WTC11 (cell line): ENCODE results near the gene LMOD1. TPM values are rescaled to one million over a fixed set of nuclear protein-coding genes. Genes with fewer than 3 reads are reported as not detected.

Experiments
- ATAC-seq: fragments of 200-7000 bp; cut with Tn5 transposase; 2 replicates; pipeline ENCODE4 v1.10.0; 2021; ENCODE audit warnings: mild to moderate bottlenecking, moderate library complexity
- CTCF ChIA-PET: fragments of 300-600 bp; sonication (Branson Sonifier 250); formaldehyde crosslinking; loops from one replicate; lab custom pipeline; 2021; ENCODE audit warnings: antibody characterized with exemption; lab: Charles Lee
- POLR2A ChIA-PET: fragments of 350-600 bp; sonication (Branson Sonifier 250); formaldehyde crosslinking; loops from one replicate; lab custom pipeline; 2021; ENCODE audit warnings: antibody characterized with exemption; lab: Charles Lee
- DNase-seq: peaks from one replicate; pipeline ENCODE4 v3.0.0; 2021; ENCODE audit warnings: low spot score
- H3K27ac Mint-ChIP-seq: 2 replicates; pipeline ENCODE4 v1.8.0; 2021; ENCODE audit warnings: mixed read lengths
- H3K27me3 Mint-ChIP-seq: 2 replicates; pipeline ENCODE4 v1.8.0; 2021; ENCODE audit warnings: low read depth, mild to moderate bottlenecking, moderate library complexity, mixed read lengths
- H3K36me3 Mint-ChIP-seq: 2 replicates; pipeline ENCODE4 v1.8.0; 2021; ENCODE audit warnings: mixed read lengths
- H3K4me1 Mint-ChIP-seq: 2 replicates; pipeline ENCODE4 v1.8.0; 2022; ENCODE audit warnings: mixed read lengths
- H3K4me3 Mint-ChIP-seq: 2 replicates; pipeline ENCODE4 v1.8.0; 2021; ENCODE audit warnings: mild to moderate bottlenecking, moderate library complexity, mixed read lengths
- H3K9me3 Mint-ChIP-seq: 2 replicates; pipeline ENCODE4 v1.8.0; 2021; ENCODE audit warnings: mixed read lengths
- CREB1 ChIP-seq: sonication (generic); formaldehyde crosslinking; IDR thresholded peaks from 2 replicates; pipeline ENCODE4 v1.8.0; 2023; ENCODE audit warnings: mild to moderate bottlenecking, missing genetic modification reagents
- CREM ChIP-seq: sonication (generic); formaldehyde crosslinking; IDR thresholded peaks from 2 replicates; pipeline ENCODE4 v1.8.1; 2022; ENCODE audit warnings: mild to moderate bottlenecking, missing genetic modification reagents, moderate library complexity
- MXD4 ChIP-seq: fragments of 250-450 bp; sonication (Bioruptor Pico); IDR thresholded peaks from 2 replicates; pipeline ENCODE4 v1.8.0; 2021; ENCODE audit warnings: mild to moderate bottlenecking, moderate library complexity, borderline replicate concordance
- ZNF121 ChIP-seq: sonication (generic); formaldehyde crosslinking; IDR thresholded peaks from 2 replicates; pipeline ENCODE4 v1.8.0; 2023; ENCODE audit warnings: missing genetic modification reagents
- ZNF219 ChIP-seq: sonication (generic); formaldehyde crosslinking; IDR thresholded peaks from 2 replicates; pipeline ENCODE4 v1.8.0; 2023; ENCODE audit warnings: missing genetic modification reagents, mild to moderate bottlenecking, borderline replicate concordance
- ZNF263 ChIP-seq: sonication (generic); formaldehyde crosslinking; IDR thresholded peaks from 2 replicates; pipeline ENCODE4 v1.8.1; 2022; ENCODE audit warnings: low read depth, mild to moderate bottlenecking, moderate library complexity, missing genetic modification reagents
- ZNF671 ChIP-seq: fragments of 250-450 bp; sonication (Bioruptor Pico); IDR thresholded peaks from 2 replicates; pipeline ENCODE4 v1.8.0; 2021; ENCODE audit warnings: mild to moderate bottlenecking
- total RNA-seq: library from RNA; stranded (reverse); gene quantifications from 3 replicates; pipeline ENCODE4 v1.2.3, GENCODE V29; 2021
- TF ChIP-seq, protein P1 (sequence below): fragments of 250-450 bp; sonication (Bioruptor Pico); IDR thresholded peaks from 2 replicates; pipeline ENCODE4 v1.9.0; 2021; ENCODE audit warnings: mild to moderate bottlenecking, borderline replicate concordance
- TF ChIP-seq, protein P2 (sequence below): fragments of 200-600 bp; IDR thresholded peaks from 2 replicates; pipeline ENCODE4 v1.8.0; 2022; ENCODE audit warnings: antibody characterized with exemption
- TF ChIP-seq, protein P3 (sequence below): sonication (generic); formaldehyde crosslinking; IDR thresholded peaks from 2 replicates; pipeline ENCODE4 v1.8.1; 2022; ENCODE audit warnings: low read depth, missing genetic modification reagents, borderline replicate concordance
- TF ChIP-seq, protein P4 (sequence below): fragments of 250-450 bp; sonication (Bioruptor Pico); IDR thresholded peaks from 2 replicates; pipeline ENCODE4 v1.9.0; 2021; ENCODE audit warnings: mild to moderate bottlenecking
- TF ChIP-seq, protein P5 (sequence below): fragments of 250-450 bp; sonication (Bioruptor Pico); IDR thresholded peaks from 2 replicates; pipeline ENCODE4 v1.9.0; 2021; ENCODE audit warnings: moderate library complexity, mild to moderate bottlenecking, inconsistent platforms, borderline replicate concordance
- TF ChIP-seq, protein P6 (sequence below): sonication (generic); formaldehyde crosslinking; IDR thresholded peaks from 2 replicates; pipeline ENCODE4 v1.8.0; 2023; ENCODE audit warnings: missing genetic modification reagents
- TF ChIP-seq, protein P7 (sequence below): sonication (generic); formaldehyde crosslinking; IDR thresholded peaks from 2 replicates; pipeline ENCODE4 v1.8.0; 2022; ENCODE audit warnings: missing genetic modification reagents

LMOD1 gene
- total RNA-seq, 1 experiment from 2014 or later = 1.5 TPM

DNA sequence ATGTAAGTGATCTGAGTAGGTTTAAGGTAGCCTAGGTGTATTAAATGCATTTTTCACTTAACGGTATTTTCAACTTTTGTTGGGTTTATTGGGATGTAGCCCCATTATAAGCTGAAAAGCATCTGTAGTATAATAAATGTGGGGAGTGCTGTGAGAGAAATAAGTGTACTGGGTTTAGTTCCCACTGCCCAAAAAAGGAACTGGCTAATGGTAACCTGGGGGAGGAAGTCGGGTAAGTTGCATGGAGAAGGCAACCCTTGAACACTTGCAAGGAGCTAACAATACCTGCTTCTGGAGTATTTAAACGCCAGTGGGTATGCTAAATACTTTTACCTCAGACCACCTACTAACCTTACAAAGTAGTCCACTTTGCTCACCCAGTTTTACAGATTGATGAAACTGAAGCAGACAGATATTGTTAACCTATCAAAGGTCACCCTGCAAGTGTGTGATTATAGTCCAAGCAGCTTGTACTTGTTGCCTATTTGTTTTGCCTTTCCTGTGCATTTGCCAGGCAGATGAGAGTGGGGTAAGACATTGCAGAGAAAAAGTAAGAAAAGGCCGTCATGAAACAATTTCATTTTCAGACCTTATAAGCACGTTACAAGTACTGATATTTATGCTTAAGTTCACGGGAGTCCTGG is 65.3 kb downstream of the LMOD1 start (continued):
- TF ChIP-seq, protein P1, sequence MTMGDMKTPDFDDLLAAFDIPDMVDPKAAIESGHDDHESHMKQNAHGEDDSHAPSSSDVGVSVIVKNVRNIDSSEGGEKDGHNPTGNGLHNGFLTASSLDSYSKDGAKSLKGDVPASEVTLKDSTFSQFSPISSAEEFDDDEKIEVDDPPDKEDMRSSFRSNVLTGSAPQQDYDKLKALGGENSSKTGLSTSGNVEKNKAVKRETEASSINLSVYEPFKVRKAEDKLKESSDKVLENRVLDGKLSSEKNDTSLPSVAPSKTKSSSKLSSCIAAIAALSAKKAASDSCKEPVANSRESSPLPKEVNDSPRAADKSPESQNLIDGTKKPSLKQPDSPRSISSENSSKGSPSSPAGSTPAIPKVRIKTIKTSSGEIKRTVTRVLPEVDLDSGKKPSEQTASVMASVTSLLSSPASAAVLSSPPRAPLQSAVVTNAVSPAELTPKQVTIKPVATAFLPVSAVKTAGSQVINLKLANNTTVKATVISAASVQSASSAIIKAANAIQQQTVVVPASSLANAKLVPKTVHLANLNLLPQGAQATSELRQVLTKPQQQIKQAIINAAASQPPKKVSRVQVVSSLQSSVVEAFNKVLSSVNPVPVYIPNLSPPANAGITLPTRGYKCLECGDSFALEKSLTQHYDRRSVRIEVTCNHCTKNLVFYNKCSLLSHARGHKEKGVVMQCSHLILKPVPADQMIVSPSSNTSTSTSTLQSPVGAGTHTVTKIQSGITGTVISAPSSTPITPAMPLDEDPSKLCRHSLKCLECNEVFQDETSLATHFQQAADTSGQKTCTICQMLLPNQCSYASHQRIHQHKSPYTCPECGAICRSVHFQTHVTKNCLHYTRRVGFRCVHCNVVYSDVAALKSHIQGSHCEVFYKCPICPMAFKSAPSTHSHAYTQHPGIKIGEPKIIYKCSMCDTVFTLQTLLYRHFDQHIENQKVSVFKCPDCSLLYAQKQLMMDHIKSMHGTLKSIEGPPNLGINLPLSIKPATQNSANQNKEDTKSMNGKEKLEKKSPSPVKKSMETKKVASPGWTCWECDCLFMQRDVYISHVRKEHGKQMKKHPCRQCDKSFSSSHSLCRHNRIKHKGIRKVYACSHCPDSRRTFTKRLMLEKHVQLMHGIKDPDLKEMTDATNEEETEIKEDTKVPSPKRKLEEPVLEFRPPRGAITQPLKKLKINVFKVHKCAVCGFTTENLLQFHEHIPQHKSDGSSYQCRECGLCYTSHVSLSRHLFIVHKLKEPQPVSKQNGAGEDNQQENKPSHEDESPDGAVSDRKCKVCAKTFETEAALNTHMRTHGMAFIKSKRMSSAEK (CRISPR knock-in tag) = peak; percentile 13; the same call in 1 of the 2 replicates
- no peak for TF ChIP-seq ZNF219 (CRISPR knock-in tag)

DNA sequence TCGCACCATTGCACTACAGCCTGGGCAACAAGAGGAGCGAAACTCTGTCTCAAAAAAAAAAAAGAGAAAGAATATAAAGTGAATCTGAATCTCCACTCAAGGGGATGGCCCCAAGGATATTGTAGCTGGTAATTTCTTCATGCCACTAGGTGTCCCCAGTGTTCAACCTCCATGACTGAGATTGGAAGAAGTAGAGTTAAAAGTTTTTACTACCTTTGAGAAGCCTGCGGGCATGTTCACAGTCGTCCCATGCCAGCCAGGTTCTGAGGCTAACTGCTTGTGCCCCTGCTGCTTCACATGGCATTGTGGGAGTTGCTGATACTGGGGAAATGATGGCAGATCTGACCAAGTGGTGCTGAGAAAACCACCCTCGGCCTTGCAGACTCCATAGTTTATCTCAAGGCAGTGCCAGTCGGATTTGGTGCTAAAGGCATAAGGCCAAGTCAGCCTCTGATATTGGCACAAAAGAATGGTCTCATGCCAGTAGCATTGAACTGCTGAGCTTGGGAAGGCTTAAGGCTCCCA is 68.4 kb downstream of the LMOD1 start:
- TF ChIP-seq MXD4 = no peak
- TF ChIP-seq, protein P2, sequence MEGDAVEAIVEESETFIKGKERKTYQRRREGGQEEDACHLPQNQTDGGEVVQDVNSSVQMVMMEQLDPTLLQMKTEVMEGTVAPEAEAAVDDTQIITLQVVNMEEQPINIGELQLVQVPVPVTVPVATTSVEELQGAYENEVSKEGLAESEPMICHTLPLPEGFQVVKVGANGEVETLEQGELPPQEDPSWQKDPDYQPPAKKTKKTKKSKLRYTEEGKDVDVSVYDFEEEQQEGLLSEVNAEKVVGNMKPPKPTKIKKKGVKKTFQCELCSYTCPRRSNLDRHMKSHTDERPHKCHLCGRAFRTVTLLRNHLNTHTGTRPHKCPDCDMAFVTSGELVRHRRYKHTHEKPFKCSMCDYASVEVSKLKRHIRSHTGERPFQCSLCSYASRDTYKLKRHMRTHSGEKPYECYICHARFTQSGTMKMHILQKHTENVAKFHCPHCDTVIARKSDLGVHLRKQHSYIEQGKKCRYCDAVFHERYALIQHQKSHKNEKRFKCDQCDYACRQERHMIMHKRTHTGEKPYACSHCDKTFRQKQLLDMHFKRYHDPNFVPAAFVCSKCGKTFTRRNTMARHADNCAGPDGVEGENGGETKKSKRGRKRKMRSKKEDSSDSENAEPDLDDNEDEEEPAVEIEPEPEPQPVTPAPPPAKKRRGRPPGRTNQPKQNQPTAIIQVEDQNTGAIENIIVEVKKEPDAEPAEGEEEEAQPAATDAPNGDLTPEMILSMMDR = peak; percentile 60; the same call in 1 of the 2 replicates
- DNase-seq = peak; percentile 36
- peak; percentile 58 for ATAC-seq
- Mint-ChIP-seq H3K4me1 (peaks cover 20% of the 10 kb centered on the region), H3K4me3 (no peak overlapping the region), H3K9me3 (no peaks in the 10 kb centered on the region), H3K27ac (peak overlapping the region; percentile 85; the same call in 1 of the 2 replicates), H3K27me3 (no peaks in the 10 kb centered on the region), H3K36me3 (peaks cover 28% of the 10 kb centered on the region)
- CTCF ChIA-PET = interaction anchor here (0.5 to 7.6 kb wide), 37 partner anchors 8 to 396 kb away, joined by 3 to 135 read pairs (median 4); partner anchors contain the start of genes ELF3, IPO9, LMOD1 and SHISA4
- POLR2A ChIA-PET = interaction anchor here (1.0 kb wide), 1 partner anchor 18 kb away, joined by 3 read pairs; no protein-coding TSS in a partner anchor

DNA sequence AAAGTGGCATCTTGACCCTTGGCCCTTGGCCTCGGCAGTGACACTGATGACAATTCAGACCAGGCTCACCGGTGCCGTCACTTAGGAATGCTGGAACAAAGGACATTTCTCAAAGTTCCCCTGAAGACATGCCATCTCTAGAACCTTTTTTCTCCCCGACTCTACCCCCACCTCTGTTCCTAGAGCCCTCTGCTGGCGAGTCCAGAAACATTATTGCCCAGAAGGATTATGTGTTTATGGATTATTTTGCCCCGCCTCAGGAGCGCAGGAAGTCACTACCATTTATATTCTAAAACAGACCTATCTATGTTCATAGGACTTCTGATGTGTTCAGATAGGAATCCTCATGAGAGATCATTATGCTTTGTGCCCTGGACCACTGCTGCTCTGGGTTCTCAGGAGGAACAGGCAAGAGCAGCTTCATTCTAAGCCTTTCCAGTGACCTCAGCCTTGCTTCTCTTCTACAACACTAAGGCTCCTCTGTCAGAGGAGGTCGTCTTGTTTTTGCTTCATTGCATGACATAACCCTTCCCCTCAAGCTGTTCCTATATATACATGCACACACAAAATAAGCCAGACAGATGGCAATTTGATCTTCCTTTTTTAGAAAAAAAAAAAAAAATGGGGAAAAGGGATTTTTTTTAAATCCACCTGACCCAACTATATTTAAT is 70.1 kb downstream of the LMOD1 start:
- peaks cover 11% of the 10 kb centered on the region for H3K4me1 Mint-ChIP-seq
- no peak overlapping the region for H3K4me3 Mint-ChIP-seq
- POLR2A ChIA-PET = no interaction called here
- CTCF ChIA-PET = interaction anchor here (1.2 kb wide), 1 partner anchor 346 kb away, joined by 3 read pairs; no protein-coding TSS in a partner anchor
- peaks cover 44% of the 10 kb centered on the region for H3K36me3 Mint-ChIP-seq
- no peaks in the 10 kb centered on the region for H3K27me3 Mint-ChIP-seq
- no peaks in the 10 kb centered on the region for H3K9me3 Mint-ChIP-seq
- no peak overlapping the region; the same call in 1 of the 2 replicates for H3K27ac Mint-ChIP-seq
- ATAC-seq = 0 out of 2 replicates have a peak, but pooled peaks have one; percentile 12
- DNase-seq = no peak
- TF ChIP-seq, protein P3, sequence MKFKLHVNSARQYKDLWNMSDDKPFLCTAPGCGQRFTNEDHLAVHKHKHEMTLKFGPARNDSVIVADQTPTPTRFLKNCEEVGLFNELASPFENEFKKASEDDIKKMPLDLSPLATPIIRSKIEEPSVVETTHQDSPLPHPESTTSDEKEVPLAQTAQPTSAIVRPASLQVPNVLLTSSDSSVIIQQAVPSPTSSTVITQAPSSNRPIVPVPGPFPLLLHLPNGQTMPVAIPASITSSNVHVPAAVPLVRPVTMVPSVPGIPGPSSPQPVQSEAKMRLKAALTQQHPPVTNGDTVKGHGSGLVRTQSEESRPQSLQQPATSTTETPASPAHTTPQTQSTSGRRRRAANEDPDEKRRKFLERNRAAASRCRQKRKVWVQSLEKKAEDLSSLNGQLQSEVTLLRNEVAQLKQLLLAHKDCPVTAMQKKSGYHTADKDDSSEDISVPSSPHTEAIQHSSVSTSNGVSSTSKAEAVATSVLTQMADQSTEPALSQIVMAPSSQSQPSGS (CRISPR knock-in tag) = no peak
- TF ChIP-seq, protein P4, sequence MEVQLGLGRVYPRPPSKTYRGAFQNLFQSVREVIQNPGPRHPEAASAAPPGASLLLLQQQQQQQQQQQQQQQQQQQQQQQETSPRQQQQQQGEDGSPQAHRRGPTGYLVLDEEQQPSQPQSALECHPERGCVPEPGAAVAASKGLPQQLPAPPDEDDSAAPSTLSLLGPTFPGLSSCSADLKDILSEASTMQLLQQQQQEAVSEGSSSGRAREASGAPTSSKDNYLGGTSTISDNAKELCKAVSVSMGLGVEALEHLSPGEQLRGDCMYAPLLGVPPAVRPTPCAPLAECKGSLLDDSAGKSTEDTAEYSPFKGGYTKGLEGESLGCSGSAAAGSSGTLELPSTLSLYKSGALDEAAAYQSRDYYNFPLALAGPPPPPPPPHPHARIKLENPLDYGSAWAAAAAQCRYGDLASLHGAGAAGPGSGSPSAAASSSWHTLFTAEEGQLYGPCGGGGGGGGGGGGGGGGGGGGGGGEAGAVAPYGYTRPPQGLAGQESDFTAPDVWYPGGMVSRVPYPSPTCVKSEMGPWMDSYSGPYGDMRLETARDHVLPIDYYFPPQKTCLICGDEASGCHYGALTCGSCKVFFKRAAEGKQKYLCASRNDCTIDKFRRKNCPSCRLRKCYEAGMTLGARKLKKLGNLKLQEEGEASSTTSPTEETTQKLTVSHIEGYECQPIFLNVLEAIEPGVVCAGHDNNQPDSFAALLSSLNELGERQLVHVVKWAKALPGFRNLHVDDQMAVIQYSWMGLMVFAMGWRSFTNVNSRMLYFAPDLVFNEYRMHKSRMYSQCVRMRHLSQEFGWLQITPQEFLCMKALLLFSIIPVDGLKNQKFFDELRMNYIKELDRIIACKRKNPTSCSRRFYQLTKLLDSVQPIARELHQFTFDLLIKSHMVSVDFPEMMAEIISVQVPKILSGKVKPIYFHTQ = no peak
- TF ChIP-seq CREM (CRISPR knock-in tag) = no peak
- TF ChIP-seq CREB1 (CRISPR knock-in tag) = no peak
- TF ChIP-seq, protein P5, sequence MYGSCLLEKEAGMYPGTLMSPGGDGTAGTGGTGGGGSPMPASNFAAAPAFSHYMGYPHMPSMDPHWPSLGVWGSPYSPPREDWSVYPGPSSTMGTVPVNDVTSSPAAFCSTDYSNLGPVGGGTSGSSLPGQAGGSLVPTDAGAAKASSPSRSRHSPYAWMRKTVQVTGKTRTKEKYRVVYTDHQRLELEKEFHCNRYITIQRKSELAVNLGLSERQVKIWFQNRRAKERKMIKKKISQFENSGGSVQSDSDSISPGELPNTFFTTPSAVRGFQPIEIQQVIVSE (CRISPR knock-in tag) = no peak
- TF ChIP-seq ZNF263 (CRISPR knock-in tag) = no peak
- TF ChIP-seq ZNF671 (CRISPR knock-in tag) = no peak
- TF ChIP-seq ZNF121 = no peak
- TF ChIP-seq, protein P6, sequence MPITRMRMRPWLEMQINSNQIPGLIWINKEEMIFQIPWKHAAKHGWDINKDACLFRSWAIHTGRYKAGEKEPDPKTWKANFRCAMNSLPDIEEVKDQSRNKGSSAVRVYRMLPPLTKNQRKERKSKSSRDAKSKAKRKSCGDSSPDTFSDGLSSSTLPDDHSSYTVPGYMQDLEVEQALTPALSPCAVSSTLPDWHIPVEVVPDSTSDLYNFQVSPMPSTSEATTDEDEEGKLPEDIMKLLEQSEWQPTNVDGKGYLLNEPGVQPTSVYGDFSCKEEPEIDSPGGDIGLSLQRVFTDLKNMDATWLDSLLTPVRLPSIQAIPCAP (CRISPR knock-in tag) = no peak
- TF ChIP-seq, protein P7, sequence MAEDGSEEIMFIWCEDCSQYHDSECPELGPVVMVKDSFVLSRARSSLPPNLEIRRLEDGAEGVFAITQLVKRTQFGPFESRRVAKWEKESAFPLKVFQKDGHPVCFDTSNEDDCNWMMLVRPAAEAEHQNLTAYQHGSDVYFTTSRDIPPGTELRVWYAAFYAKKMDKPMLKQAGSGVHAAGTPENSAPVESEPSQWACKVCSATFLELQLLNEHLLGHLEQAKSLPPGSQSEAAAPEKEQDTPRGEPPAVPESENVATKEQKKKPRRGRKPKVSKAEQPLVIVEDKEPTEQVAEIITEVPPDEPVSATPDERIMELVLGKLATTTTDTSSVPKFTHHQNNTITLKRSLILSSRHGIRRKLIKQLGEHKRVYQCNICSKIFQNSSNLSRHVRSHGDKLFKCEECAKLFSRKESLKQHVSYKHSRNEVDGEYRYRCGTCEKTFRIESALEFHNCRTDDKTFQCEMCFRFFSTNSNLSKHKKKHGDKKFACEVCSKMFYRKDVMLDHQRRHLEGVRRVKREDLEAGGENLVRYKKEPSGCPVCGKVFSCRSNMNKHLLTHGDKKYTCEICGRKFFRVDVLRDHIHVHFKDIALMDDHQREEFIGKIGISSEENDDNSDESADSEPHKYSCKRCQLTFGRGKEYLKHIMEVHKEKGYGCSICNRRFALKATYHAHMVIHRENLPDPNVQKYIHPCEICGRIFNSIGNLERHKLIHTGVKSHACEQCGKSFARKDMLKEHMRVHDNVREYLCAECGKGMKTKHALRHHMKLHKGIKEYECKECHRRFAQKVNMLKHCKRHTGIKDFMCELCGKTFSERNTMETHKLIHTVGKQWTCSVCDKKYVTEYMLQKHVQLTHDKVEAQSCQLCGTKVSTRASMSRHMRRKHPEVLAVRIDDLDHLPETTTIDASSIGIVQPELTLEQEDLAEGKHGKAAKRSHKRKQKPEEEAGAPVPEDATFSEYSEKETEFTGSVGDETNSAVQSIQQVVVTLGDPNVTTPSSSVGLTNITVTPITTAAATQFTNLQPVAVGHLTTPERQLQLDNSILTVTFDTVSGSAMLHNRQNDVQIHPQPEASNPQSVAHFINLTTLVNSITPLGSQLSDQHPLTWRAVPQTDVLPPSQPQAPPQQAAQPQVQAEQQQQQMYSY (CRISPR knock-in tag) = no peak
